ENCODE data around the gene PPCDC. TPM values are rescaled to one million over a fixed set of nuclear protein-coding genes. Genes with fewer than 3 reads are reported as not detected.

PPCDC gene
- total RNA-seq, 1 donor from 2014 or later = 6.5 TPM

GRCh38 chr15:75043509-75044257 lies 20.3 kb downstream of the PPCDC start:
- DNase-seq (ENCODE audit: low read depth in 2 of 2) = peak; percentile 93 to 99

GRCh38 chr15:75044258-75044878 lies 21.0 kb downstream of the PPCDC start:
- DNase-seq (ENCODE audit: low read depth in 2 of 2) = no peak

- no peak for DNase-seq (ENCODE audit: low read depth in 2 of 2)
Observed at GRCh38 chr15:75045332-75046015, 22.1 kb downstream of the PPCDC start.

- no peak for DNase-seq (ENCODE audit: low read depth in 2 of 2)
Observed at GRCh38 chr15:75048394-75048793, 25.0 kb downstream of the PPCDC start.

- peak in 1 of 2 donors; percentile 33 for DNase-seq (ENCODE audit: low read depth in 2 of 2)
Observed at GRCh38 chr15:75049392-75049791, 26.0 kb downstream of the PPCDC start.

GRCh38 chr15:75050283-75050682 lies 26.9 kb downstream of the PPCDC start:
- no peak for DNase-seq (ENCODE audit: low read depth in 2 of 2)

- DNase-seq (ENCODE audit: low read depth in 2 of 2) = no peak
Observed at GRCh38 chr15:75051191-75051608, 27.8 kb downstream of the PPCDC start.

- no peak for DNase-seq (ENCODE audit: low read depth in 2 of 2)
Observed at GRCh38 chr15:75051711-75052110, 28.3 kb downstream of the PPCDC start.

- no peak for DNase-seq (ENCODE audit: low read depth in 2 of 2)
Observed at GRCh38 chr15:75052972-75053747, 29.8 kb downstream of the PPCDC start.

- DNase-seq (ENCODE audit: low read depth in 2 of 2) = no peak
Observed at GRCh38 chr15:75053748-75054125, 30.3 kb downstream of the PPCDC start.

GRCh38 chr15:75054172-75054897 lies 30.9 kb downstream of the PPCDC start:
- DNase-seq (ENCODE audit: low read depth in 2 of 2) = peak; percentile 49 to 63

GRCh38 chr15:75056036-75056435 lies 32.6 kb downstream of the PPCDC start:
- DNase-seq (ENCODE audit: low read depth in 2 of 2) = no peak

- DNase-seq (ENCODE audit: low read depth in 2 of 2) = no peak
Observed at GRCh38 chr15:75058127-75058905, 34.9 kb downstream of the PPCDC start.

GRCh38 chr15:75059607-75060006 lies 36.2 kb downstream of the PPCDC start:
- DNase-seq (ENCODE audit: low read depth in 2 of 2) = no peak

GRCh38 chr15:75061272-75061671 lies 37.9 kb downstream of the PPCDC start:
- DNase-seq (ENCODE audit: low read depth in 2 of 2) = no peak

- DNase-seq (ENCODE audit: low read depth in 2 of 2) = no peak
Observed at GRCh38 chr15:75062706-75063105, 39.3 kb downstream of the PPCDC start.

- no peak for DNase-seq (ENCODE audit: low read depth in 2 of 2)
Observed at GRCh38 chr15:75063338-75063737, 39.9 kb downstream of the PPCDC start.

- no peak for DNase-seq (ENCODE audit: low read depth in 2 of 2)
Observed at GRCh38 chr15:75063889-75064288, 40.5 kb downstream of the PPCDC start.

- no peak for DNase-seq (ENCODE audit: low read depth in 2 of 2)
Observed at GRCh38 chr15:75064846-75065245, 41.5 kb downstream of the PPCDC start.

- no peak for DNase-seq (ENCODE audit: low read depth in 2 of 2)
Observed at GRCh38 chr15:75065467-75065850, 42.1 kb downstream of the PPCDC start.

Data from lung microvascular endothelial cell (primary cell).